ENCODE results near the gene MAD1L1.

The MAD1L1 gene

GRCh38 chr7:2172311-2173188, 60.2 kb downstream of the MAD1L1 start:
- ChIA-PET POLR2A (no interaction called here), CTCF (interaction anchor here (1.8 kb wide), 1 partner anchor 12 kb away, joined by 9 read pairs; no protein-coding TSS in a partner anchor)
- Histone ChIP-seq H3K4me1 (ENCODE audit: control insufficient read depth, insufficient read depth, low read length) (peaks cover 6% of the 10 kb centered on the region), H3K27ac (ENCODE audit: extremely low read depth, low read depth, low read length) (peak overlapping the region; percentile 51; the same call in 1 of the 2 replicates), H3K4me3 (ENCODE audit: low read depth, low read length) (no peak overlapping the region), H3K9me3 (ENCODE audit: control insufficient read depth, insufficient read depth, low read depth, low read length) (no peaks in the 10 kb centered on the region), H3K36me3 (ENCODE audit: control insufficient read depth in 2 of 2, insufficient read depth in 1 of 2, low read length in 2 of 2) (peaks cover 0 to 19% of the 10 kb centered on the region in 2 experiments; a peak in 1 of 3 replicates)
- peak; percentile 94 for TF ChIP-seq ZNF600 (tag by site-specific recombination; IDR thresholded peaks at IDR 0.05)
- 0 out of 2 replicates have a peak, but pooled peaks have one; percentile 20 for TF ChIP-seq ZNF366 (tag by site-specific recombination; conservative IDR thresholded peaks at IDR 0.05)
- TF ChIP-seq ZNF433 (tag by site-specific recombination; IDR thresholded peaks at IDR 0.05; ENCODE audit: low read depth): no peak
- no peak for TF ChIP-seq SCRT2 (tag by site-specific recombination; IDR thresholded peaks at IDR 0.05)
- no peak for TF ChIP-seq KLF7 (tag by site-specific recombination; IDR thresholded peaks at IDR 0.05; ENCODE audit: borderline replicate concordance)
- TF ChIP-seq ZBTB17 (tag by site-specific recombination; IDR thresholded peaks at IDR 0.05): peak; percentile 73
- peak; percentile 54; the same call in 1 of the 2 replicates for TF ChIP-seq ZNF146 (tag by site-specific recombination; IDR thresholded peaks at IDR 0.05)
- 0 out of 2 replicates have a peak, but pooled peaks have one; percentile 47 for TF ChIP-seq ZSCAN30 (tag by site-specific recombination; IDR thresholded peaks at IDR 0.05)
- TF ChIP-seq BCL6B (tag by site-specific recombination; IDR thresholded peaks at IDR 0.05): no peak
- no peak for TF ChIP-seq ZBTB6 (tag by site-specific recombination; IDR thresholded peaks at IDR 0.05)
- peak; percentile 76 for TF ChIP-seq WT1 (tag by site-specific recombination; IDR thresholded peaks at IDR 0.05)
- TF ChIP-seq, protein P1, sequence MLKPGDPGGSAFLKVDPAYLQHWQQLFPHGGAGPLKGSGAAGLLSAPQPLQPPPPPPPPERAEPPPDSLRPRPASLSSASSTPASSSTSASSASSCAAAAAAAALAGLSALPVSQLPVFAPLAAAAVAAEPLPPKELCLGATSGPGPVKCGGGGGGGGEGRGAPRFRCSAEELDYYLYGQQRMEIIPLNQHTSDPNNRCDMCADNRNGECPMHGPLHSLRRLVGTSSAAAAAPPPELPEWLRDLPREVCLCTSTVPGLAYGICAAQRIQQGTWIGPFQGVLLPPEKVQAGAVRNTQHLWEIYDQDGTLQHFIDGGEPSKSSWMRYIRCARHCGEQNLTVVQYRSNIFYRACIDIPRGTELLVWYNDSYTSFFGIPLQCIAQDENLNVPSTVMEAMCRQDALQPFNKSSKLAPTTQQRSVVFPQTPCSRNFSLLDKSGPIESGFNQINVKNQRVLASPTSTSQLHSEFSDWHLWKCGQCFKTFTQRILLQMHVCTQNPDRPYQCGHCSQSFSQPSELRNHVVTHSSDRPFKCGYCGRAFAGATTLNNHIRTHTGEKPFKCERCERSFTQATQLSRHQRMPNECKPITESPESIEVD (tag by site-specific recombination; IDR thresholded peaks at IDR 0.05): 0 out of 2 replicates have a peak, but pooled peaks have one; percentile 22
- no peak for TF ChIP-seq ZNF488 (tag by site-specific recombination; IDR thresholded peaks at IDR 0.05)

DNA sequence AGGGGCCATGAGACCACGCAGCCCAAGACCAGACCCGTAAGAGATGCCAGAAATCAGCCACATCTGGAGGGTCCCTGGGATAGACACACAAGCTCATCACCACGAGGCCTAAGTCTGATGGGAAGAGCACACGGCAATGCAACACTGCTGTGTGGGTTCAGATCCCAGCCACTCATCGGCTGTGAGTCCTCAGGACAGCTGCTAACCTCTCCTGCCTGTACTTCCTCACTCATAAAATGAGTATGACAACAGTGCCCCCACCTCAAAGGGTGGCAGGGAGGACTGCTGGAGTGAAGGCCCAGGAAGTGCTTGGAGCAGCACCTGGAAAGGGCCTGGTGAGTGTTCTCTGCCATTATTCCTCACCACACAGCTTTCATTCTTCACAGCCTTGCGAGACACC, 60.9 kb downstream of the MAD1L1 start:
- no peak for TF ChIP-seq ZBTB26 (tag by site-specific recombination; optimal IDR thresholded peaks at IDR 0.05)
- H3K4me1 ChIP-seq (ENCODE audit: control insufficient read depth, insufficient read depth, low read length): peaks cover 6% of the 10 kb centered on the region
- CTCF ChIA-PET: interaction anchor here (1.8 kb wide), 1 partner anchor 12 kb away, joined by 9 read pairs; no protein-coding TSS in a partner anchor

More for the DNA sequence above, 60.9 kb downstream of the MAD1L1 start:
- POLR2A ChIA-PET: no interaction called here
- Histone ChIP-seq H3K4me3 (ENCODE audit: low read depth, low read length) (no peak overlapping the region), H3K36me3 (ENCODE audit: control insufficient read depth in 2 of 2, insufficient read depth in 1 of 2, low read length in 2 of 2) (peaks cover 0 to 19% of the 10 kb centered on the region in 2 experiments; a peak in 1 of 3 replicates), H3K27ac (ENCODE audit: extremely low read depth, low read depth, low read length) (no peak overlapping the region), H3K9me3 (ENCODE audit: control insufficient read depth, insufficient read depth, low read depth, low read length) (no peaks in the 10 kb centered on the region)

Data from HEK293 (cell line).